SK-N-MC (cell line): ENCODE data around the gene TMEM181.
"Not testable (repeated sequence)": the region's sequence is repeated elsewhere in the genome, so short reads cannot be mapped to it uniquely, and the experiment has no call there.

ENCODE experiments used
- DNase-seq: peaks from one replicate; pipeline ENCODE4 v3.0.0-alpha.2; 2011; ENCODE audit warnings: low read depth, low spot score
- H3K27ac ChIP-seq: fragments of 200-600 bp; sonication (generic); 2 replicates; pipeline ENCODE4 v1.5.1; 2016; ENCODE audit warnings: mixed run types
- H3K36me3 ChIP-seq: fragments of 200-600 bp; sonication (generic); 2 replicates; pipeline ENCODE4 v1.6.1; 2017; ENCODE audit warnings: antibody characterized with exemption, low read length, mixed read lengths; ENCODE audit not compliant: insufficient read depth
- H3K4me3 ChIP-seq: fragments of 200-600 bp; sonication (generic); 2 replicates; pipeline ENCODE4 v1.5.1; 2016
- H3K9ac ChIP-seq: fragments of 200-600 bp; sonication (generic); 2 replicates; pipeline ENCODE4 v1.8.0; 2017; ENCODE audit warnings: mixed run types, mixed read lengths; ENCODE audit not compliant: insufficient read length
- H3K9me3 ChIP-seq: fragments of 200-600 bp; sonication (generic); 2 replicates; pipeline ENCODE4 v1.6.1; 2017; ENCODE audit warnings: low read depth, mild to moderate bottlenecking, antibody characterized with exemption, low read length, moderate library complexity, mixed read lengths
- EZH2 ChIP-seq: fragments of 200-600 bp; sonication (generic); IDR thresholded peaks from one replicate; pipeline ENCODE4 v1.6.1; 2017; ENCODE audit warnings: antibody characterized with exemption
- FOXP2 ChIP-seq: optimal IDR thresholded peaks from 2 replicates; pipeline ENCODE3; 2011; ENCODE audit warnings: mild to moderate bottlenecking, moderate library complexity; ENCODE audit not compliant: insufficient read depth; ENCODE audit errors: extremely low read length, control extremely low read depth
- POLR2AphosphoS5 ChIP-seq: IDR thresholded peaks from 2 replicates; pipeline ENCODE4 v1.6.1; 2012; ENCODE audit warnings: mild to moderate bottlenecking, low read depth, low read length, borderline replicate concordance

TMEM181 gene

DNA sequence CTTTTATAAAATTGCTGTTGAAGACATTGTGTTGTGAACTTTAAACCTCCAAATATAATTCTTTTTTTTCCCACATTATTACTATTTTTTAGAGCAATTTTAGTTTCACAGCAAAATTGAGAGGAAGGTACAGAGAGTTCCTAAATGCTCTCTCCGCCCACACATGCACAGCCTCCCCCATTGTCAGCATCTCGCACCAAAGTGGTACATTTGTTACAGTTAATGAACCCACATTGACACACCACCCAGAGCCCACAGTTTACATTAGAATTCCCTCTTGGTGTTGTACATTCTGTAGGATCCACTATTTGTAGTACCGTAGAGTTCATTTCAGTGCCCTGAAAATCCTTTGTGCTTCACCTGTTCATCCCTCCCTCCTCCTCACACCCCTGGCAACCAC is 33.8 kb downstream of the TMEM181 start:
- no peaks in the 10 kb centered on the region for H3K9me3 ChIP-seq
- no peak for TF ChIP-seq EZH2
- TF ChIP-seq POLR2AphosphoS5 = no peak
- no peak for TF ChIP-seq FOXP2
- no peak overlapping the region for H3K9ac ChIP-seq
- no peak for DNase-seq
- H3K4me3 ChIP-seq = no peak overlapping the region
- H3K27ac ChIP-seq = no peak overlapping the region
- H3K36me3 ChIP-seq = peaks cover 81% of the 10 kb centered on the region

DNA sequence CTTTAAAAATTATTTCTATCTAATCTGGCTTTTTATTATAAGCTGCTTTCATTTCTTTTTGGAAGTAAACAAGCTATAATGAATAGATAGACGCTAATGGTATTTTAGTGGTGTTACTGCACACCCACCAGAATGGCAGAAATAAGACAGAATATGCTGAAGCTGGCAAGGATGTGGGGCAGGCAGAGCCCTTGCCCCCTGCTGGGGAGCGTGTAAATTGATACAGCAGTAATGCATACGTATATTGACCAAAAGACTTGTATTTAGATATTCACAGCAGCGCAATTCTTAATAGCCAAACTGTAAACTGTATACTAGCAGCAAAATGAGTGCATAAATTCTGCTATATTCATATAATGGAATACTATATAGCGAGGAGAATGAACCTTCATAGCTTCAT is 35.3 kb downstream of the TMEM181 start:
- Histone ChIP-seq H3K27ac (no peak overlapping the region), H3K9me3 (no peaks in the 10 kb centered on the region), H3K9ac (no peak overlapping the region), H3K36me3 (peaks cover 73% of the 10 kb centered on the region), H3K4me3 (no peak overlapping the region)
- TF ChIP-seq EZH2 (no peak), POLR2AphosphoS5 (no peak), FOXP2 (no peak)
- DNase-seq = no peak

DNA sequence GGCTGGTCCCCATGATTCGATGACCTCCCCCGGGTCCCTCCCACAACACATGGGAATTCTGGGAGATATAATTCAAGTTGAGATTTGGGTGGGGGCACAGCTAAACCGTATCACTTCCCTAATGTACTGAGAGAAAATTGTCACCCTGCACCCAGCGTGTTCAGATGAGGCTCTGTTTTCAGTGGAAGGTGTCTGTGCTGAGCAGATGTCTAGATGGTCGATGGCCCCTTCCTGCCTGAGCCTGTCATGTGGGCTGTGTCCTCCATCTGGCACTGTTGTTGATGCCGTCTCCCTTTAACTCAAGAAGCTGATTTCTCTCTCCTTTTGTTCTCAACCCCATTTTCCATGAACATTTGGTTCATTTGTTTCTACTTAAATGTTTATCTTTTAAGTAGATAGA is 37.0 kb downstream of the TMEM181 start:
- H3K4me3 ChIP-seq = no peak overlapping the region
- H3K9ac ChIP-seq = no peak overlapping the region
- H3K9me3 ChIP-seq = no peaks in the 10 kb centered on the region
- peaks cover 62% of the 10 kb centered on the region for H3K36me3 ChIP-seq
- TF ChIP-seq FOXP2 (no peak), POLR2AphosphoS5 (no peak), EZH2 (no peak)
- DNase-seq = no peak
- H3K27ac ChIP-seq = no peak overlapping the region

DNA sequence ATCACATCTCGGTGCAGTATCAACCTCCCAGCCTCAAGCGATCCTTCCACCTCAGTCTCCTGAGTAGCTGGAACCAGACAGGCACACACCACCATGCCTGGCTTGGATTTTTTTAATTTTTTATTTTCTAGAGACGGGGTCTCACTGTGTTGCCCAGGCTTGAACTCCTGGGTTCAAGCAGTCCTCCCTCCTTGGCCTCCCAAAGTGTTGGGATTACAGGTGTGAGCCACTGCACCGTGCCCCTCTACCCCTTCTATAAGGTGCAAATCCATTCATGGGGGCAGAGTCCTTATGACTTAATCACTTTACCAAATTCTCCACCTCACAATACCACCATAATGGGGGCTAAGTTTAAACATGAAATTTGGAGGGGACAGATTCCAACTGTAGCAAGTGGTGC is 37.7 kb downstream of the TMEM181 start:
- Histone ChIP-seq H3K9me3 (no peaks in the 10 kb centered on the region), H3K9ac (no peak overlapping the region), H3K4me3 (no peak overlapping the region), H3K36me3 (peaks cover 58% of the 10 kb centered on the region), H3K27ac (no peak overlapping the region)
- DNase-seq = no peak
- TF ChIP-seq POLR2AphosphoS5 (no peak), FOXP2 (no peak), EZH2 (no peak)

DNA sequence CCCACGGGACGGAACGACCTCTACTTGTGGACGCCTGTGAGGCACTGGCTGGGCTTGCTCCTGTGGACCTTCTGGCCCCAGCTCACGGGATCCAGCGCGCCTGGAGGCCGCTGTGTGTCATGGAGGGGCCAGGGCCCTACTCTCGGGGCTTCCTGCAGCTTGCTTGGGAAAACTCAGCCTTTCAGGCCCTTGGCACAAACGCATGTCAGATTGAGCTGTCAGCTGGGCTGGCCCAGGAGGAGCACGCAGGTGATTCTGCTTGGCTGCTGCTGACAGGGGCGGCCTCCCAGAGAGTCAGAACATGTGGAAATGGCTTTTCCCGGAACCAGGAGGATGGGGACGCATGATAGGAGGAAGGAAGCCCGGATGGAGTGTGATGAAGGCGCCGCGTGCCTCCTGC is 39.7 kb downstream of the TMEM181 start:
- Histone ChIP-seq H3K4me3 (no peak overlapping the region), H3K36me3 (peaks cover 49% of the 10 kb centered on the region), H3K9ac (no peak overlapping the region), H3K27ac (no peak overlapping the region), H3K9me3 (no peaks in the 10 kb centered on the region)
- no peak for TF ChIP-seq FOXP2
- DNase-seq = no peak

DNA sequence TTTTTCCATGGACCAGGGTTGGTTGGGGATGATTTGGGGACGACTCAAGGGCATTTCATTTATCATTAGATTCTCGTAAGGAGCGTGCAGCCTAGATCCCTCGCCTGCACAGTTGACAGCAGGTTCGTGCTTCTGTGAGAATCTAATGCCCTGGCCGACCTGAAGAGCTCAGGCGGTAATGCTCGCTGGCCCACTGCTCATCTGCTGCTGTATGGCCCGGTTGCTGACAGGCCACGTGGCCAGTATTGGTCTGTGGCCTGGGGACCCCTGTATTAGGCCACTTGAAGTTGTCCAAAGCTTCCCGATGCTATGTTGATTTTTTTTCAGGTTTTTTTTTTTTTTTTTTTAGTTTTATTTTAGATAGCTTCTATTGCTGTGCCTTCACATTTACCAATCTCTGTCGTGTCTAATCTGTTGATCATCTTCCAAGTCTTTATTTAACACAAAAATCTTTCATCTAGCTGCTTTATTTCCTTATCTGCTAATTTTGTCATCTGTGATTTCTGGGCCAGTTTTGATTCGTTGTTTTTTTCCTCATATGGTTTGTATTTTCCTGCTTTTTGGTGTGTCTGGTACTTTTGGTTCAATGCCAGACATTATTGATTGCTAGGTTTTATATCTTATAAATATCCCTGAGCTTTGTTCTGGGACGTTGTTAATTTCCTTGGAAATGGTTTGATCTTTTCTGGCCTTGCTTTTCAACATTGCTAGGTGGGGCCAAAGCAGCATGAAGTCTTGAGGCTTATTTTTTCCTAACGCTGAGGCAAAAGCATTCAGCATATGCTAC is 43.6 kb downstream of the TMEM181 start:
- Histone ChIP-seq H3K36me3 (peaks cover 53% of the 10 kb centered on the region), H3K9me3 (no peaks in the 10 kb centered on the region), H3K27ac (0 out of 2 replicates have a peak overlapping the region, but pooled peaks have one; percentile 8), H3K4me3 (no peak overlapping the region), H3K9ac (no peak overlapping the region)
- TF ChIP-seq POLR2AphosphoS5 (no peak), FOXP2 (no peak), EZH2 (no peak)
- no peak for DNase-seq

DNA sequence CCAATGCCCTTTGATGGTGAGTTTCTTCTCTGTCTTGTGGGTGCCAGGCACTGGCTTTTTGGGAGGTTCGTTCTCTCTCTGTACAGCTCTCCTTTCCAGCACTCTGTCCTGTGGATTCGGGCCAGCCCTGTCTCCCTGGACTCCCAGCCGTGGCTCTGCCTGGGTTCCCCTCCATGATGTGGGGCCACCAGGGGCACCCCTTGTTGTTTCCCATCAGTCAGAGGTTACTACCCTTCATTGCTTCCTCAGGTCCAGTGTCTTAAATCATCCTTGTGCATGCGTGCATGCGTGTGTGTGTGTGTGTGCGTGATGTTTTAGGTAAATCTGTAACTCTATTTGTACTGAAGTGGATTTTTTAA is 44.1 kb downstream of the TMEM181 start:
- Histone ChIP-seq H3K27ac (0 out of 2 replicates have a peak overlapping the region, but pooled peaks have one; percentile 8), H3K9me3 (no peaks in the 10 kb centered on the region), H3K9ac (no peak overlapping the region), H3K36me3 (peaks cover 59% of the 10 kb centered on the region), H3K4me3 (no peak overlapping the region)
- no peak for DNase-seq
- TF ChIP-seq EZH2 = no peak

DNA sequence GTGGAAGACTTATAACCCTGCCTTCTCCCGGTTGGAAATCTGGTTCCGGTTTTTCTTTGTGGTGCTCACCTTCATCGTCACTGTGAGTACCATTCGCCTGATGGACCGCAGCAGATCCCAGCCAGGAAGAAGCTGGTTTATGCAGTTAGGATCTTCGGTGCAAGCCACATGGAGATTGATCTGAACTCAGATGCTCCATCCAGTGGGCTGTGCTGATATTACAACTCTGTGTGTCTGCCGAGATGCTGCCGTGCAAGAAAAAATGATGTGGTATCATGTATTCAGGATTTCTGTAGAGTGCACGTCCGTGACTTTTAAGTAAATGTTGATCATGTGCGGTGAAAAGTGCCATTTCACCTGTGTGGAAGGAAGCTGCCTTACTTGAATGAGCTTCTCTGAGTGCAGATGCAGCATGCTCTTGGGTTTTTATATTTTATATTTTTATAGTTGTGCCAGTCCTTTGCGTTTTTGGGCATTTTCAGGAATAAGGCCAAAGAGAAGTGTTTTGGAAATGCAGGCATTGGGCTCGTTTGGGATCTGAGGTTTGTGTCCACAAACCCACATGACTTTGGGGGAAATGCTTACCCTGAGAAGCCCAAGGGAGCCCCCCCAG is 45.5 kb downstream of the TMEM181 start:
- Histone ChIP-seq H3K4me3 (no peak overlapping the region), H3K9ac (no peak overlapping the region), H3K9me3 (no peaks in the 10 kb centered on the region), H3K36me3 (peaks cover 65% of the 10 kb centered on the region), H3K27ac (no peak overlapping the region)
- TF ChIP-seq FOXP2 (no peak), POLR2AphosphoS5 (no peak), EZH2 (no peak)
- DNase-seq = peak; percentile 28

DNA sequence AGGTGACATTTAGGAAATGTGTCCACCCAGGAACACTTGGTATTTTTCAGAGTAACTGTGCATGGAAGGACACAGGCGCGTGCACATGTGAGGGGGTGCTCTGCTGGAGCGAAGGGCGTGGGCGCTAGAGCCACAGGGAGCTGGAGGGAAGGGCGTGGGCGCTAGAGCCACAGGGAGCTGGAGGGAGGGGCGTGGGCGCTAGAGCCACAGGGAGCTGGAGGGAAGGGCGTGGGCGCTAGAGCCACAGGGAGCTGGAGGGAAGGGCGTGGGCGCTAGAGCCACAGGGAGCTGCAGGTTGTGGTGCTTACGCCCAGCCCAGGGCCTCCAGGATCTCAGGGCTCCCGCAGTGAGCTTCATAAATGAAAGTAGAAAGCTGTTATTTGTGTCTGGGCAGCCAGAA is 46.1 kb downstream of the TMEM181 start:
- H3K4me3 ChIP-seq, H3K9me3 ChIP-seq, H3K9ac ChIP-seq, DNase-seq, H3K27ac ChIP-seq: not testable (repeated sequence)
- peaks cover 71% of the 10 kb centered on the region for H3K36me3 ChIP-seq
